Measurements from ENCODE around the gene PRM2. TPM values are rescaled to one million over a fixed set of nuclear protein-coding genes. Genes with fewer than 3 reads are reported as not detected.
"Not testable (repeated sequence)": the region's sequence is repeated elsewhere in the genome, so short reads cannot be mapped to it uniquely, and the experiment has no call there.

PRM2 gene
- total RNA-seq, 2 donors from 2014 or later: not detected

- no peak for ATAC-seq (replicated peaks)
- no peaks in the 10 kb centered on the region for H3K36me3 Mint-ChIP-seq (ENCODE audit: low read depth)
- no peak overlapping the region for H3K27ac Mint-ChIP-seq
- no peaks in the 10 kb centered on the region for H3K27me3 Mint-ChIP-seq
- H3K4me3 Mint-ChIP-seq: no peak overlapping the region
- H3K4me1 Mint-ChIP-seq: peaks cover 10% of the 10 kb centered on the region
- H3K9me3 Mint-ChIP-seq: no peaks in the 10 kb centered on the region
Measured at GRCh38 chr16:11299865-11300559, 23.7 kb upstream of the PRM2 start.

GRCh38 chr16:11298950-11299547 lies 22.8 kb upstream of the PRM2 start:
- H3K27me3 Mint-ChIP-seq; H3K27ac Mint-ChIP-seq; H3K4me1 Mint-ChIP-seq; H3K9me3 Mint-ChIP-seq; H3K4me3 Mint-ChIP-seq; H3K36me3 Mint-ChIP-seq (ENCODE audit: low read depth); ATAC-seq (replicated peaks): not testable (repeated sequence)

DNA sequence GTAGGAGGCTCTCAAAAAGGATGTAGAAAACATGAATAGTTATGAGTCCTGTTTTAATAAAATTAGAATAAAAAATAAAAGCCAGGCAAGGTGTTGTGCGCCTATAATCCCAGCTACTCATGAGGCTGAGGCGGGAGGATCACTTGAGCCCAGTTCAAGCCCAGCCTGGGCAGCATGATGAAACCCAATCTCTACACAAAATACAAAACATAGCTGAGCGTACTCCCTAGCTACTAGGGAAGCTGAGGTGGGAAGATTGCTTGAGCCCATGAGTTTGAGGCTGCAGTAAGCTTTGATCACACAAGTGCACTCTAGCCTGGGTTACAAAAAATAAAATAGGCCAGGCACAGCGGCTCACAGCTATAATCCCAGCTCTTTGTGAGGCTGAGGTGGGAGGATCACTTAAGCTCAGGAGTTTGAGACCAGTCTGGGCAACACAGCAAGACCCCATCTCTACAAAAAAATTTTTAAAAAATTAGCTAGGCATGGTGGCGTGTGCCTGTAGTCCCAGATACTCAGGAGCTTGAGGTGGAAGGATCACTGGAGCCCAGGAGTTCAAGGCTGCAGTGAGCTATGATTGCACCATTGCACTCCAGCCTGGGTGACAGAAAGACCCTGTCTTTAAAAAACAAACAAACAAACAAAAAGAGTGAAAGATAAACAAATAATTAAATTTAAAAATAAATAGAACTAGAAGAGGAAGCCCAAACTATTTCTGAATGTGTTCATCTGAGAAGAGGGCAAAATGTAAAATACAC lies 22.0 kb upstream of the PRM2 start:
- H3K27me3 Mint-ChIP-seq: no peaks in the 10 kb centered on the region
- no peaks in the 10 kb centered on the region for H3K36me3 Mint-ChIP-seq (ENCODE audit: low read depth)
- no peak for ATAC-seq (replicated peaks)
- H3K4me1 Mint-ChIP-seq: peaks cover 10% of the 10 kb centered on the region
- H3K27ac Mint-ChIP-seq: no peak overlapping the region
- H3K9me3 Mint-ChIP-seq: no peaks in the 10 kb centered on the region
- peak overlapping the region; percentile 58 for H3K4me3 Mint-ChIP-seq

DNA sequence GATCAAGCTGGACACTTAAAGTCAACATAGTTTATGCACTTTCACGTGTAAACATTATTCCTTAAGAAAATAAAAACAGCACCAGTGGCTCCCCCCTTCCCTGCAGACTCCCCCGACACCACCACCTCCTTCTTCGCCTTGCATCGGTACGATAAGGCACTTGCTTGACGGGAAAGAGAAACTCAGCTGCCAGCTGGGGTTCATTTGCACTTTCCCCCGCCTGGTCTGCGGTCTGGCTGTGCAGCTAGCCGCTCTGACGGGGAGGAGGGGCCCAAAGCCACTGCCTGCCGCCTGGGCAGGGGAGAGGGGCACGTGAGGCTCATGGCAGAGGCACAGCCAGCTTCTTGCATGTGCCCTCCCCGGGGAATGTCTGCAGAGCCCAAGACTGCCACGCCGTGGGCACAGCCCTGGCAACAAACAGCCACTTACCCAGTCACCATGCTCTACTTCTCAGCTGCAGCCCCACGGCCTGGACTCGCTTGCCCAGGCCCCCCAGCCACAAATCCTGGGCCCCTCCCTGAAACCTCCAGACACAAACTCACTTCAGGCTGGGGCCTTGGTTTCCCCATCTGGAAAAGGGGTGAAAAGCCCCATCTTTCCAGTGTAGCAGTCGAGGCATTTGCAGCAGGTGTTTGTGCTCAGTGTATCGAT lies 21.3 kb upstream of the PRM2 start:
- Mint-ChIP-seq H3K27me3 (peaks cover 4% of the 10 kb centered on the region), H3K4me3 (peak overlapping the region; percentile 58), H3K9me3 (no peaks in the 10 kb centered on the region), H3K4me1 (peaks cover 10% of the 10 kb centered on the region), H3K27ac (no peak overlapping the region), H3K36me3 (ENCODE audit: low read depth) (no peaks in the 10 kb centered on the region)
- ATAC-seq (replicated peaks): peak; percentile 90

GRCh38 chr16:11296706-11297491 lies 20.6 kb upstream of the PRM2 start:
- Mint-ChIP-seq H3K9me3 (no peaks in the 10 kb centered on the region), H3K4me3 (peak overlapping the region; percentile 58), H3K36me3 (ENCODE audit: low read depth) (no peaks in the 10 kb centered on the region), H3K27ac (no peak overlapping the region), H3K27me3 (peaks cover 4% of the 10 kb centered on the region), H3K4me1 (peaks cover 10% of the 10 kb centered on the region)
- peak; percentile 22 for ATAC-seq (replicated peaks)

DNA sequence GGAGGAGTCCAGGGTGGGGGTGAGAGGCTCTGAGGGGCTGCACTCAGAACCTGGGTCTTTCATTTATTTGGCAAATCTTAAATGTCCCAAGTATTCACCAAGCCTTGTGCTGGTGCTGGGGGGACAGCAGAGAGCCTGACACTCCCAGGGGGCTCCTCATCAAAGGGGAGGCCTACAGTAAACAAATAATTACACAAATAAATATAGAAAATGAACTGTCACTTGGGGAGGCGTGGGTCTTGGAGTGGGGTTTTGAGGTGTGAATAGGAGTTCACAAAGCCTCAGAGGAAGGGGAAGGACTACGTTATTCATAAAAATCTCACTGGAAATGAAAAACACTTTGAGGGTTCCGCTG lies 20.0 kb upstream of the PRM2 start:
- peaks cover 10% of the 10 kb centered on the region for H3K4me1 Mint-ChIP-seq

DNA sequence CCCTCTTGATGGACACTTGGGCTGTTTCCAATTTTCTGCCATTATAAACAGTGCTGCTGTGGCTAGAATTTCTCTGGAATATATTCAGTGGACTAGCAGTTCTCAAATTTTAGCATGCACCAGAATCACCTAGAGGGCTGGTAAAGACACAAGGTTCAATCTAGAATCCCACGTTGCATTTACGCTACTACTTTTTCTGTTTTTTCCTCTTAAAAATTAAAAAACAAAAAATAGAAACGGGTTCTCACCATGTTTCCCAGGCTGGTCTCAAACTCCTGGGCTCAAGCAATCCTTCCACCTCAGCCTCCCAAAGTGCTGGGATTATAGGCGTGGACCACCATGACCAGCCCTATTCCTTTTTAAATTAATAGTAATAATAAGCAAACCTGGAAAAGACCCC lies 19.4 kb upstream of the PRM2 start:
- Mint-ChIP-seq H3K27ac (no peak overlapping the region), H3K36me3 (ENCODE audit: low read depth) (no peaks in the 10 kb centered on the region), H3K27me3 (peaks cover 8% of the 10 kb centered on the region), H3K9me3 (no peaks in the 10 kb centered on the region), H3K4me1 (peaks cover 10% of the 10 kb centered on the region), H3K4me3 (no peak overlapping the region)
- ATAC-seq (replicated peaks): no peak

More for the DNA sequence above, 20.0 kb upstream of the PRM2 start:
- no peak overlapping the region for H3K4me3 Mint-ChIP-seq
- no peaks in the 10 kb centered on the region for H3K9me3 Mint-ChIP-seq
- no peak overlapping the region for H3K27ac Mint-ChIP-seq
- H3K27me3 Mint-ChIP-seq: peaks cover 8% of the 10 kb centered on the region
- H3K36me3 Mint-ChIP-seq (ENCODE audit: low read depth): no peaks in the 10 kb centered on the region
- no peak for ATAC-seq (replicated peaks)

- Mint-ChIP-seq H3K27me3 (peaks cover 11% of the 10 kb centered on the region), H3K27ac (no peak overlapping the region), H3K36me3 (ENCODE audit: low read depth) (no peaks in the 10 kb centered on the region), H3K4me3 (no peak overlapping the region), H3K4me1 (peaks cover 3% of the 10 kb centered on the region), H3K9me3 (no peaks in the 10 kb centered on the region)
- no peak for ATAC-seq (replicated peaks)
Measured at GRCh38 chr16:11292076-11292748, 15.9 kb upstream of the PRM2 start.

GRCh38 chr16:11291091-11291703 lies 14.9 kb upstream of the PRM2 start:
- Mint-ChIP-seq H3K27ac (no peak overlapping the region), H3K9me3 (no peaks in the 10 kb centered on the region), H3K4me1 (no peaks in the 10 kb centered on the region), H3K36me3 (ENCODE audit: low read depth) (no peaks in the 10 kb centered on the region), H3K4me3 (no peak overlapping the region), H3K27me3 (peaks cover 11% of the 10 kb centered on the region)
- ATAC-seq (replicated peaks): no peak

DNA sequence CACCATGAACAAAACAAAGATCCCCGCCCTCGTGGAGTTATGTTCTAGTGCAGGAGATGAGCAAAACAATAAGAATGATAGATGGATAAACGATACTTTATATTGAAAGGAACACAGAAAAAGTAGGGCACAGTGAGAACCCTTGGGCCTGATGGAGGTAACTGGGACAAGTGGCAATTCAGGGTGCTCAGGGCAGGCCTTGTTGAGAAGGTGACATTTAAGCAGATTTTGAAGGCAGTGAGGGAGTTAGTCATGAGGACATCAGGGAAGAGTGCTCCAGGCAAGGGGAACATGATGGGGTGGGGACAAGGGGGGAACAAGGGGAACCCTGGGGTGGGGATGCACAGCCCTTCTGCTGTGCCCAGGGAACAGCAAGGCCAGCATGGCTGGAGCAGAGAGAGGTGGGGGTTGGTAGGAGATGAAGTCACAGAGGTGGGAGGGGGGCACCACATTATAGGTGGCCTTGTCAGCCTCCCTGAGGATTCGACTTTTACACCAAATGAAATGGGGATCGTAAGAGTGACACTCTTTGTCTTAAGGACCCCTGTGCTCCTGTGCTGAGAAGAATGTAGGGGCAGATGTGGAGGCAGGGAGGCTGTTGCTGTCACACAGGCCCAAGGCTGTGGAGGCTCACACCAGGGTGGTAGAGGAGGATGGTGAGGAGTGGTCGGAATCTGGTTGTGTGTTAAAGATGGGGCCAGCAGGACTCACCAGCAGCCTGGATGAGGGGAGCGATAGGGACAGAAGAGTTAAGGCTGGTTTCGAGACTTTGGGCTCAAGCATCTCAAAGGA lies 14.0 kb upstream of the PRM2 start:
- no peak for ATAC-seq (replicated peaks)
- H3K4me1 Mint-ChIP-seq: peaks cover 7% of the 10 kb centered on the region
- H3K27me3 Mint-ChIP-seq: peaks cover 11% of the 10 kb centered on the region
- H3K36me3 Mint-ChIP-seq (ENCODE audit: low read depth): no peaks in the 10 kb centered on the region
- no peaks in the 10 kb centered on the region for H3K9me3 Mint-ChIP-seq
- H3K4me3 Mint-ChIP-seq: no peak overlapping the region
- no peak overlapping the region for H3K27ac Mint-ChIP-seq

- H3K9me3 Mint-ChIP-seq; H3K4me1 Mint-ChIP-seq; H3K4me3 Mint-ChIP-seq; ATAC-seq (replicated peaks); H3K36me3 Mint-ChIP-seq (ENCODE audit: low read depth); H3K27ac Mint-ChIP-seq: not testable (repeated sequence)
- peaks cover 11% of the 10 kb centered on the region for H3K27me3 Mint-ChIP-seq
Measured at GRCh38 chr16:11289696-11290095, 13.4 kb upstream of the PRM2 start.

- H3K27ac Mint-ChIP-seq: no peak overlapping the region
- ATAC-seq (replicated peaks): no peak
- no peaks in the 10 kb centered on the region for H3K9me3 Mint-ChIP-seq
- no peak overlapping the region for H3K4me3 Mint-ChIP-seq
- H3K36me3 Mint-ChIP-seq (ENCODE audit: low read depth): no peaks in the 10 kb centered on the region
- H3K4me1 Mint-ChIP-seq: peaks cover 8% of the 10 kb centered on the region
- peaks cover 11% of the 10 kb centered on the region for H3K27me3 Mint-ChIP-seq
Measured at GRCh38 chr16:11289202-11289601, 12.9 kb upstream of the PRM2 start.

DNA sequence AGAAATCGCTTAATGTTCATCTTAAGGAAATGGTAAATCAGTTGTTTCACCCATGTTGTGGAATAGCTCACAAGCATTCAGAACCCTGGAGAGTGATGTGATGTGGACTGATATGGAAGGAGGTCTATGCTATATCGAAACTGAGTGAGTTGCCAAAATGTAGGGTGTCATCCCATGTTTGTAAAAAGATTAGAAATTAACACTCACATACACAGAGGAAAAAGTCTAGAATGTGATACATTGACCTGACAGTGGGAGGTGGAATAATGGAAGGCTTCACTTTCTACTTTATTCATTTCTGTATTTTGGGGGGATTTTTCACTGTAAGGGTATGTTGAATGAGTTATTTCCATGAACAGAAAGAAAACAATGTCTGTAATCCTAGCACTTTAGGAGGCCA lies 9.6 kb upstream of the PRM2 start:
- Mint-ChIP-seq H3K27ac (no peak overlapping the region), H3K27me3 (peaks cover 3% of the 10 kb centered on the region), H3K9me3 (no peaks in the 10 kb centered on the region), H3K36me3 (ENCODE audit: low read depth) (no peaks in the 10 kb centered on the region), H3K4me3 (peak overlapping the region; percentile 10), H3K4me1 (peaks cover 12% of the 10 kb centered on the region)
- peak; percentile 56 for ATAC-seq (replicated peaks)
